Inflammatory macrophage treated with lipopolysaccharide for 4 hours (primary cell): ENCODE measurements around the gene AFM.
A peak's percentile ranks its signal among the peaks of the same experiment; 100 is the strongest.

ENCODE experiments used
- DNase-seq: peaks from one replicate; pipeline ENCODE4 v3.0.0-alpha.2; 2020

AFM gene

DNA sequence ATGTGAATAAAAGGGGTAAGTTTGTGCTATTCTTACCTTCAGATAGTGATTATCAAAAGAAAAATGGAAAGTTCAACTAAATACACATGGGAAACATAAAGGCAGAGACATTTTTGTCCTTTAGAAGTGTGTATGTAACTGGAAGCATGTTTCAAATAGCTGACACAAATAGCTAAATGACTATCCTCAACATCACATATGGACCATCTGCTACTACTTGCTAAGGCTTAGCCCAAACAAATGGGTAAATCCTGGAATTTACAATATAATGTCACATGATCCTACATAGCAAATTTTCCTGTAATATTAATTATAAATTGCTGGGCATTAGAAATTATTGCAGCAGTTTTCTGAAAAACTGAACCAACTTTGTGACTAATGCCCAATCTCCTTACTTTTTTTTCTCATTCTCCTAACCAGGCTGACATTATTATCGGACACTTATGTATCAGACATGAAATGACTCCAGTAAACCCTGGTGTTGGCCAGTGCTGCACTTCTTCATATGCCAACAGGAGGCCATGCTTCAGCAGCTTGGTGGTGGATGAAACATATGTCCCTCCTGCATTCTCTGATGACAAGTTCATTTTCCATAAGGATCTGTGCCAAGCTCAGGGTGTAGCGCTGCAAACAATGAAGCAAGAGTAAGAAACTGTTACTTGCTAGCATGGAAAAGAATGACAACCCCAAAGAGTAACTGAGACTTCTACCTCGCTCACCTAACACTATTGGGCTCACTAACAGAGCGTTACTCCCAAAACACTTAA lies 29.4 kb upstream of the AFM start:
- DNase-seq, result no peak

DNA sequence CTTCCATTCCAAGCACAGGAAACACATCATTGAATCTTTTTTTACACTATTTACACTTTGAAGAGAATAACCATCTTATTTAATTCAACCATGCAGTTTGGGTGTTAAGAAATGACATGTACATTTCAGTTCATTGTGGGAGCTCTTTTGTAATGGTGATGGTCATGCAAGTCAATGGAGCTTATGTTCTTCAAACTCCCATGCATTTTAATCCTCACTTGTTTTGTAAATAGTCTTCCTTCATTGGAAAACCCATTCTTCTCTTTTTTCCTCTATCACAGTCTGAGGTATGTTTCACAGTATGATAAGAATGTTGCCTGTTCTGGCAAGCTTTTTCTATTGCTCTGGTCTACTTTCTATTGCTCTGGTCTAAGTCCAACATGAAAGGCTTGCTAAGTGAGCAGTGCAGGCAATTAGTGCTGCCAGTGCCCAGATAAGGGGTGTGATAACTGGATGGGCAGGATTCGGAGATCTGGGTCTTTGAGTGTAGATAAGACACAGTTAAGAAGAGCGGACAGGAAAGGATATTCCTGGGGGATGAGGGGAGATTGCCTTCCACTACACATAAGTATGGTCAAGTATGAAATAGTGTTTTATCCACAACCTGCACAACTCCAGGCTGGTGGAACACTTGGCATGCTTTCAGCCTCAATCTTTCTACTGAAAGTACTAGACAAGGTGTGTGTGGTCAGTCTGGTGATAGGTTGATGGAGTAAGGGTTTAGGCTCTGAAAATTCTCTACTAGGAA lies 28.4 kb upstream of the AFM start:
- no peak for DNase-seq

DNA sequence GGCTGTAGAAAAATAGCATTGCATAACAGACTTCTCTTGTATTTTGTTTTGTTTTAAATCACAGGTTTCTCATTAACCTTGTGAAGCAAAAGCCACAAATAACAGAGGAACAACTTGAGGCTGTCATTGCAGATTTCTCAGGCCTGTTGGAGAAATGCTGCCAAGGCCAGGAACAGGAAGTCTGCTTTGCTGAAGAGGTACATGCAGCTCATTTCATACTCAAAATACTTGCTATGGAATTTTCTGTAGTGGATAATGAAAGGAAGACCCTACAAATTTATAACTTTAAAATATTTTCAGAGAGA lies 27.9 kb upstream of the AFM start:
- DNase-seq, result no peak

DNA sequence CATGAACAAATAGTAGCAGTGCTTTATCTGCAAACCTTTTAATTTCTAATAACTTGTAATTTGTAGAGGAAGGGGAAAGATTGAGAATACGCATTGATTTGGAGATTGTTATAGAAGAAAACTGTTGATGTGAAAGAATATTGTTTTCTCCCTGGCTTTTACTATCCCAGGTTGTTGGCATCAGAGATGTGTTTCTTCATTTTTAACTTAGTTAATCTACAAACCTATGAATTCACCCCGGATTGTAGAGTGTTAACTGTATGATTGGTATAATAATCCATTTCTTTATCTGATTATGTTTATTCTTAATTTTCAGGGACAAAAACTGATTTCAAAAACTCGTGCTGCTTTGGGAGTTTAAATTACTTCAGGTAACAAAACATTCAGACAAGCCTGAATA lies 26.6 kb upstream of the AFM start:
- DNase-seq, result no peak

DNA sequence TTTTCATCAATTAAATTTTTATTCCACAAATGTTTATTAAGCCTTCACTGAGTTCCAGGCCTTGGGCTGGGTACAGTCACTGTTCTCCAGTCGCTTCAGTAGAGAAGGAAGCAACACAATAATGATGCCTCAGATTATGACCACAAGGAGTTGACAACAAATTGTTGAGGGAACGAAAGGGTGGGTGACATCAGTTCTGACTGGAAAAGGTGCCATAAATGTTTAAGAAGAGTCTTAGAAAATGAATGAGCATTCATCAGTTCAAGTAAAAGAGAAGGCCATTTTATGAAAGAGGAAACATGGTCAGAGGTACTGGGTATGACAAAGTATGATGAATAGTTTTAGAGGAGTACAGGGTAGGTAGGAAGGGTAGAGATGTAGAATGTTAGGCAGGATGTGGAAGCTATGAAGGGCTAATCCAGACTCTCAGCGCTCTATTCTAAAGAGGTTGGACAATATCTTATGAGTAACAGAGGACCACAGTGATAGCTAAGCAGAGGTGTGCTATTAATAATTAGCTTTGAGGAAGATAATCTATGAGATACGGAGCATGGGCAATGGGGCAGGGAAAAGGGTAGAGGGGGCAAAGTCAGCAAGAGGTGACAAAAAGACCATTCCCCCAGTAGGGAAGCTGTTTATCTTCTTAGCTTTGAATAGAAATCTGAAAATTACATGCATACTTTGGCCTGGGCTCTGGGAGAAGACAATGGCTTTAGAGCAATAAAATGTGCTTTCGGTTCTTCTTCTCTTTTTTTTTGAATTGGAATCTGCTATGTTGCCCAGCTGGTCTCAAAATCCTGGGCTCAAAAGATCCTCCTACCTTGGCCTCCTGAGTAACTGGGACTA lies 25.1 kb upstream of the AFM start:
- no peak for DNase-seq

DNA sequence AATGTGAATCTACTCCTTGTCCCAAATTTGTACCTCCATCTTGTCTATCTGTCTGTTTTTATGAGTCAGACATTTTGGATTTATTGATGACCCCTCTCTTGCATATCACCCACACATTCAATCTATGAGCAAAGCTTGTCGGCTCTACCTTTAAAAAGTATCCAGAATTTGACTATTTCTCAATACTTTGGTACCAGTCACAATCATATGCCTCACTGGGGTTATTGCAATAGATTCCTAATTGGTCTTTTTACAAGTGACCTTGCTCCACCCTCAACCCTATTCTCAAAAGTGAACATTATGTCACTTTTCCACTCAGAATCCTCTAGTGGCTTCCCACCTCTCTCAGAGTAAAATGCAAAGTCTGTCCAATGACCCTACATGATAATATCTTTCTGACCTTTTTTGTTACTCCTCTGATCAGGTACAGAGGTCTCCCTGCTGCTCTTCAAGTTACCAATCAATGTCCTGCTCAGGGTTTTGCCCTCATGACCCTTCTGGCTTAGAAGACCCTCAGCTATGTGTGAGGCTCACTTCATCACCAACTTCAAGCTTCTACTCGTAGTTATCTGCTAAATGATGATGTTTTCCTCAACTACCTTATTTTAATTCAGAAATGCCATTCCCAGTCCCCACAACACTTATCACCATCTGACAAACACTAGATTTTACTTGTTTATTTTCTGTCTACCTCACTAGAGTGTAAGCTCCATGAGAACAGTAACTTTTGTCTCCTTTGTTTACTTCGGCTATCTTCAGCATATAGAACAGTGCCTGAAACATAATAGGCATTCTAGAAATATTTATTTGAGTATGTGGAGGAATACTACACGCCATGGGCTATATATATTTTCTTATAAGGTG lies 23.1 kb upstream of the AFM start:
- no peak for DNase-seq

DNA sequence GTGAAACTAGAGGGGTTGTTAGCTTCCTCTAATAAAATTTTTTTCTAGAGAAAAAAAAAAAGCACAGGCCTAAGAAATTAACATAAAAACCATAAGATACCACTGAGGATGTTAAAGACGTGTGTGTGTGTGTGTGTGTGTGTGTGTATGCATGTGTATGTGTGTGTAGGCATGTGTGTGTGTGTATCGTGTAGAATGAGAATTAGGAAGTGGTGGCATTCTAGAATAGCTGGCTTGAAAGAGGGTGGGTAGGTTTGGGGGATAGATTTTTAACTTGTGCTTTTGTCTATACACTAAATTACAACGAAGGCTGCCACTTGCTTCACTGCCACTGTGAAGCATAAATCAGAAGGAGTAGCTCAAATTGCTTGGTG lies 22.5 kb upstream of the AFM start:
- DNase-seq, result no peak

DNA sequence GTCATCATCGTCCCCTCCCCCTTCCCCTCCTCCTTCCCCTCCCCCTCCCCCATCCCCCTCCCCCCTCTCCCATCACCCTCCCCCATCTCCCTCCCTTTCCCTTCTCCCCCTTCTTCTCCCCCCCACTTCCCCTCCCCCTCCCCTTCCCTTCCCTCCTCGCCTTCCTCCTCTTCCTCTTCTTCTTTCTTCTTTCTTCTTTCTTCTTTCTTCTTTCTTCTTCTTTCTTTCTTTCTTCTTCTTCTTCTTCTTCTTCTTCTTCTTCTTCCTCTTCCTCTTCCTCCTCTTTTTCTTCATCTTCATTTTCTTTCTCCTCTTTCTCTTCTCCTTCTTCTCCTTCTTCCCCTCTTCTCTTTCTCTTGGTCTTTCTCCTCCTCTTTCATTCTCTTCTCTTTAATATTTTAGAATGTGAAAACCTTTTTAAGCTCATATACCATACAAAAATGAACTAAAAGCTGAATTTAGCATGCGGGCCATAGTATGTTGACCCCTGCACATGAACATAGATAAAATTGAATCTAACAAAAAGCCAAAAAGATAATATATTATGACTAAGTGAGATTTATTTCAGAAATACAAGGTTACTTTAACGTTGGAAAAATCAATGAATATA lies 20.5 kb upstream of the AFM start:
- DNase-seq, result no peak

DNA sequence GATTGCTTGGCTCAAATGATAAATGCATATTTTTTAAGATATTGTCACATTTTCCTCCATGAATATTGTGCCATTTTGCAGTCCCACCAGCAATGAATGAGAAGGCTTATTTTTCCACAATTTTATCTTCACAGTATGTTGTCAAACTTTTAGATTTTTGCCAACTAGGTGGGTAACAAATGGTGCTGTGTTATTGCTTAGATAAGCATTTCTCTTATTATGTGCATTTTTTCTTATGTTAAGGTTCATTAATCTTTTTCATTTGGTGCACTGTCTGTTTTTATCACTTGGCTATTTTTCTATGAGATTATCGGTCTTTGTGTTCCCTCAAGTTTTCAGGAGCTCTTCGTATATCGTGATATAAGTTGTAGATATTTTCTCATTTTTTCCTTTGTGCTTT lies 13.4 kb upstream of the AFM start:
- DNase-seq, result no peak

DNA sequence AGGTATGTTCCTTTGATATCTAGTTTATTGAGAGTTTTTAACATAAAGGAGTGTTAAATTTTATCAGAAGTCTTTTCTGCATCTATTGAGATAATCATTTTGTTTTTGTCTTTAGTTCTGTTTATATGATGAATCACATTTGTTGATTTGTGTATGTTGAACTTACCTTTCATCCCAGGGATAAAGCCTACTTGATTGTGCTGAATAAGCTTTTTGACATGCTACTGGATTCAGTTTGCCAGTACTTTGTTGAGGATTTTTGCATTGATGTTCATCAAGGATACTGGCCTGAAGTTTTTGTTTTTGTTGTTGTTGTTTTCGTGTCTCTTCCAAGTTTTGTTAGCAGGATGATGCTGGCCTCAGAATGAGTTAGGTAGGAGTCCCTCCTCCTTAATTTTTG lies 10.8 kb upstream of the AFM start:
- DNase-seq, result no peak

DNA sequence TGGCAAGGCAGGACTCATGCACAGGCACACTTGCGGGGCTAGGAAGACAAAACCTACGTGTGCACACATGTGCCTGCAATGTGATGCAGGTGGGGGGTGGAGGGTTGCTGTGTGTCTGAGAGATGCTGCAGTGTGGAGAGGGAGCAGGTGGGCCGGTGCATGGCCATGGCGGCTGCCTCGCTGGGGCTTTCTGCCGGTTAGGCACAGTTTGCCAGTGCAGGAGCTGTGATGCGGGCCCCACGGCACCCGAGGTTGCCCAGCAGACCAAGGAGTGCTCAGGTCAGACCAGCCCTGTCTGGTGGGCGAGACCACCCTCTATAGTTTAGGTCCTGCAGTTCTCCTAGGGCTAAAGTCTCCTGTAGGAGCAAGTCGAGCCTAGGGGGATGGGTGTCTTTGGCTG lies 4.4 kb upstream of the AFM start:
- DNase-seq, result no peak

DNA sequence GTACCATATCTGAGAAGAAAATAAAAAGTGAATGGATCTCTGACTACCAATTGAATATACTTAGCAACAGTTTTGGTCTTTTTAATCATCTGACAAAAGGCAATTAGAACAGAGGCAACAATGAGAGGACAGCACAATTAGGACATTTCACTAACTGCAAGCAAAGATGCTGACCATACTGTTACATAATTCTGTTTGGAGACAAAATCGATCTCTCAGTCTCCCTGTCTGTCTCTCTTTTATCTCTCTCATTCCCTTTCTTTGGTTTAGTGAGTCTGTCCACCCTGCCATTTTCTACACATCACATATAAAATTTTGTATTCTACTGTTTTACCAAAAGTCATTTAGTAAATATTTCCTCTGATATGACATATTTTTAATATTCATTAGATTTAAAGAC lies 2.2 kb upstream of the AFM start:
- no peak for DNase-seq

DNA sequence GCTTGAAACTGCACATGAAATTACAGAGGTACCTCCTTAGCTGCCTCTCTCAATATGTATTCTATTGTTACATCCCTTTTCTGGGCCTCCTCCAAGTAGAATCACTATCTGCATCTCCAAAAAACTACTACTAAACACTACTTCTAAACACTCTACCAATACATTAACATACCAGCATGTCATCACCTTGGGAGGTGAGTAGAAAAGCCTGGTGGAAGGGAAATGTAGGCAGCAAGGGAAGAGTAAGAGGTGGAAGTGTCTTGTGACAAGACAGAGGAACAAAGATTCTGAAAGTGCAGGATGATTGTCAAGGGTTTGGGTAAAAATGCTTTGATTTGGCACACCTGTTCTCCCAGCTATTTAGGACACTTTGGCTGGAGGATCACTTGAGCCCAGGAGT lies 3.5 kb downstream of the AFM start:
- DNase-seq, result no peak

DNA sequence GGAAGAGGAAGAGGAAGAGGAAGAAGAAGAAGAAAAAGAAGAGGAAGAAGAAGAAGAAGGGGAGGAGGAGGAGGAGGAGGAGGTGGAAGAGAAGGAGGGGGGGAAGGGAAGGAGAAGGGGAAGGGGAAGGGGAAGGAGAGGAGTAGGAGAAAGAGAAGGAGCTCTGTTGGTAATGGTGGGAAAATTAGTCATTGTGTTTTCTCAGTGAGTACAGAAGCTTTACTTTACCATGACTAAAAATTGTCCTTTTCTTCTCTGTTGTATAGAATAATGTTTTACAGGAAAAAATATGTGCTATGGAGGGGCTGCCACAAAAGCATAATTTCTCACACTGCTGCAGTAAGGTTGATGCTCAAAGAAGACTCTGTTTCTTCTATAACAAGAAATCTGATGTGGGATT lies 4.1 kb downstream of the AFM start:
- DNase-seq, result no peak

DNA sequence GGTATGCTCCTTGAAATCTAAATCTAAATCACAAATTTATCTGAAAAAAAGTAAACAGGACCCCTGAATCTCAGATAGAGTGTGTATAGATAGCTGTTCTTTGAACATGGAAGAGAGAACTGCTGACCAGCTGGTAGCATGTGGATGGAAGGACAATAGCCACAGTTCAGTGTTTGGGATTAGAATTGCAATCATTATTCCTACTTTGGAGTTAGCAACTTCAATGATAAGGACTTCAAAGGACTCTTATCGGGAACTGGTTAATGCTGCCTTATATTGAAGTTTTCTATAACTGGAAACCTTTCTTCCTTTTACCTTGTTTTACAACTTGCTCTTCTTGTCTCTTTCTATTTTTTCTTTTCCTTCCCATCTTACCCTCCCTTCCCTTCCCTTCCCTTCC lies 5.0 kb downstream of the AFM start:
- DNase-seq, result no peak

DNA sequence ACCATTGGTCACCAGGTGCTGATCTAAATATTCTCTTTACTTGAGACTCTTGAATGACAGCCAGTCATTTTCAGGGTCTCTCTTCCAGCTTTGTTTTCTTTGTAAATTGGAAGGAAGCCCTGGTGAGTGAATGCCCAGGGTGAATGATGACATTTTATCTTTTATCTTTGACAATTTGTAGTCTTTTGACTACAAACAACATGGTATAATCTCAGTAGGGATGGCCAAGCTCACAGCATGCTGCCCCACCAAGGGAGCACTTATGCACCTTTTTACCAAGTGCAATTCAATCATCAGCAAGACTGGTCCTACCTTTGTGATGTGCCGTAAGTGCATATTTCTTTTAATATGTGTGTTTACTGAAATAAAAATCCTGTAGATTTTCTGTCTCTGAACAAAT lies 5.7 kb downstream of the AFM start:
- DNase-seq, result no peak

DNA sequence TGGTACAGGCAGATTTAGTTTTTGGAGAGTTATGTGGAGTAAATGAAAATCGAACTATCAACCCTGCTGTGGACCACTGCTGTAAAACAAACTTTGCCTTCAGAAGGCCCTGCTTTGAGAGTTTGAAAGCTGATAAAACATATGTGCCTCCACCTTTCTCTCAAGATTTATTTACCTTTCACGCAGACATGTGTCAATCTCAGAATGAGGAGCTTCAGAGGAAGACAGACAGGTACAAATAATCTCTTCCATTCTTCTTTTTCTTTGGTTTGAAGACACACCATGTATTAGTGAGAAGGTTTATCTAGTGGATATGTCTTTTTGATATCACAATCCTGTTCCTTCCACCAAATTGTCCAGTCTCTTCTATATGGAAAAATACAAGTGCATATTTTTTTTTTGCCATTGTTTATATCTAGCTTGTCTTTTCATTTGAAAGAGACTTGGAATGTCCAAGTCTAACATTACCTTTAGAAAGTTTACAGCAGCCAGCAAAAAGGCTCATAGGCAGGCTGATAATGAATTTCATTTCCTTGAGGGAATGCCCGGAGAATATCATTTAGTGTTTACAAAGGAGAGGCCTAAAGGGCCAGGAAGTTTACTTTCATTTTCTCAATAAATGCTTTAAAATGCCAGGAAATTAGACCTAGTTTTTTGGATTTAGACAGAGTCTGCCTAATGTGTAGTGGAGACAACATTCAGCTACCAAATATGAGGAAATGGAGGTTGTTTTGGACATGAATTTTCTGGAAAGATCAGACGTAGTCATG lies 18.6 kb downstream of the AFM start:
- no peak for DNase-seq

DNA sequence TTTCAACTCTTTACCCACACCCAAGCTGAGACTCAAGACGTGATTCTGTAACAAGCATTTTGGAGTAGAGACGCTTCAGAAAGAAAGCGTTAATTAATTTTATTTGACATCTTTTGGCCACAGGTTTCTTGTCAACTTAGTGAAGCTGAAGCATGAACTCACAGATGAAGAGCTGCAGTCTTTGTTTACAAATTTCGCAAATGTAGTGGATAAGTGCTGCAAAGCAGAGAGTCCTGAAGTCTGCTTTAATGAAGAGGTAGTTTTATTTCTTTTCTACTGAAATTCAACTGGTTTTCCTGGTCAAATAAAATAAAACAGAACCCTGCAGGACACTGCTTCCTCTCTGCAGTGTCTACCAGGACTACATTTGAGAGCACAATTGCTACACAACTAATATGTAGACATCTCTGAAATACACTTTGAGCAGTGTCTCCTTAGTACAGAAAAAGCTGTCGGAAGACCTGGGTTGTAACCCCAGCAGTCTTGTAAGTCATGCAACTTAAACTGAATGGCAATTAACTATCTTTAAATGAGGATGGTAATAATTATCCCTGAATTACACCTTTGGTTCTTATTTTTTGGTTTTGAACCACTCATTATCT lies 20.2 kb downstream of the AFM start:
- no peak for DNase-seq

DNA sequence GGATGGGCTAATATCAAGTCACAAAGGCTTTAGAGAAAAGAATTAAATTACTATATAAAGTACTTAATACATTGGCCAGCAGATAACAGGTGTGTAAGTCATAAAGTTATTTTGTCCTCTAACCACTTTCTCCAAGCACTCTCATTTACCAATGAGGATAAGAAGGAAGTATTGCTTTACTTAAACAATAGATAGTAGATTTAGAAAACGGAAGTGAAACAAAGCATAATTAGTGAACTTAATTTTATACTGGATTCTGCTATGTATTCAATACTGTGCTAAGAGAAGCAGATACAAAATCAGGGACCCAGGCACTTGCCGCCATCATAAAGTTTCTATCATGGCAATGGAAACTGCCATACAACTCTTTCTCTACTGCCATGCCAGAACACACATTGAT lies 24.0 kb downstream of the AFM start:
- no peak for DNase-seq

DNA sequence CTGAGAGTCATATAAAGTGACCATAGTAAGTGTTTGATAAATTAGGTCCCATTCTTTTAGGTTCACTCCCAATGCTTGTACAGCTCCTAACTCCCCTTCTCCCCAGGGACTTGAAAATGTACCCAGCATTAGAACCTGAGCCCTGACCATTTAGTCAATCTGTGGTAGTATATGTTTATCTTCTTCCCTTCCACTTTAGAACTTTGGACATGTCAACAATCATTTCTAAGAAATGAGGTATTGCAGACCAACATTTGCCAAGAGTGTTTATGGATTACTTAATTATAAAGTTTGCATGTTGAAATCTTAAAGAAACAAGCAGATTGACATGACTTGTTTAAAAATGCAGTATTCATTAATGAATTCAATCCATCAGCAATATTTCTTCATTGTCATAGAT lies 26.0 kb downstream of the AFM start:
- peak; percentile 30 for DNase-seq

DNA sequence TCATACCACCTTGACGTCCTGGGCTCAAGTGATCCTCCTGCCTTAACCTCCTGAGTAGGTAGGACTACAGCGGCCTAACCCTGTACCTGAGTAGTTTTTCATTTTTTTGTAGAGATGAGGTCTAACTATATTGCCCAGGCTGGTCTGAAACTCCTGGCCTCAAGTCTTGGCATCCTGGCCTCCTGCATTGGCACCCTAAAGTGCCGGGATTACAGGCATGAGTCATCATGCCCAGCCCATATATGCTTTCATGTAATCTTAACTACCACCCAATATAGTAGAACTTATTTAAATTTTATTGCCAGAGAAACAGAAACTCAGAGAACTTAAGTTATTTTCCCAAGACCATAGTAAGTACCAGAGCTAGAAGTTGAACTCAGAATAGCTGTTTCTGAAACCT lies 27.1 kb downstream of the AFM start:
- DNase-seq, result no peak
